ENCODE data around the gene HSD11B1.
"Not testable (repeated sequence)": the region's sequence is repeated elsewhere in the genome, so short reads cannot be mapped to it uniquely, and the experiment has no call there.

The HSD11B1 gene

GRCh38 chr1:209691237-209691636, 13.4 kb upstream of the HSD11B1 start:
- no peak for DNase-seq (ENCODE audit: low read depth in 3 of 3)

GRCh38 chr1:209692296-209692695, 12.3 kb upstream of the HSD11B1 start:
- DNase-seq (ENCODE audit: low read depth in 3 of 3): no peak

- DNase-seq (ENCODE audit: low read depth in 3 of 3): peak; percentile 26 to 53 (median 48)
These were observed 11.7 kb upstream of the HSD11B1 start for GRCh38 chr1:209692745-209693504.

GRCh38 chr1:209696673-209697072, 8.0 kb upstream of the HSD11B1 start:
- no peak for DNase-seq (ENCODE audit: low read depth in 3 of 3)

GRCh38 chr1:209697126-209697525, 7.5 kb upstream of the HSD11B1 start:
- DNase-seq (ENCODE audit: low read depth in 3 of 3): no peak

- not testable (repeated sequence) for DNase-seq (ENCODE audit: low read depth in 3 of 3)
These were observed 4.0 kb upstream of the HSD11B1 start for GRCh38 chr1:209700686-209701085.

- DNase-seq (ENCODE audit: low read depth in 3 of 3): no peak
These were observed 1.8 kb upstream of the HSD11B1 start for GRCh38 chr1:209702832-209703231.

- DNase-seq (ENCODE audit: low read depth in 3 of 3): no peak
These were observed 677 bp upstream of the HSD11B1 start for GRCh38 chr1:209703834-209704504.

- DNase-seq (ENCODE audit: low read depth in 3 of 3): no peak
These were observed 470 bp downstream of the HSD11B1 start for GRCh38 chr1:209705033-209705598.

- DNase-seq (ENCODE audit: low read depth in 3 of 3): no peak
These were observed 2.0 kb downstream of the HSD11B1 start for GRCh38 chr1:209706622-209707021.

GRCh38 chr1:209707308-209707707, 2.7 kb downstream of the HSD11B1 start:
- no peak for DNase-seq (ENCODE audit: low read depth in 3 of 3)

GRCh38 chr1:209708297-209708696, 3.7 kb downstream of the HSD11B1 start:
- no peak for DNase-seq (ENCODE audit: low read depth in 3 of 3)

GRCh38 chr1:209710093-209710492, 5.4 kb downstream of the HSD11B1 start:
- no peak for DNase-seq (ENCODE audit: low read depth in 3 of 3)

GRCh38 chr1:209710847-209711246, 6.2 kb downstream of the HSD11B1 start:
- DNase-seq (ENCODE audit: low read depth in 3 of 3): no peak

GRCh38 chr1:209714338-209714737, 9.7 kb downstream of the HSD11B1 start:
- no peak for DNase-seq (ENCODE audit: low read depth in 3 of 3)

GRCh38 chr1:209715314-209715713, 10.7 kb downstream of the HSD11B1 start:
- DNase-seq (ENCODE audit: low read depth in 3 of 3): no peak

- no peak for DNase-seq (ENCODE audit: low read depth in 3 of 3)
These were observed 13.2 kb downstream of the HSD11B1 start for GRCh38 chr1:209717818-209718217.

GRCh38 chr1:209720326-209720725, 15.7 kb downstream of the HSD11B1 start:
- no peak for DNase-seq (ENCODE audit: low read depth in 3 of 3)

- no peak for DNase-seq (ENCODE audit: low read depth in 3 of 3)
These were observed 16.2 kb downstream of the HSD11B1 start for GRCh38 chr1:209720826-209721225.

- DNase-seq (ENCODE audit: low read depth in 3 of 3): no peak
These were observed 16.7 kb downstream of the HSD11B1 start for GRCh38 chr1:209721323-209721722.

GRCh38 chr1:209723265-209723664, 18.6 kb downstream of the HSD11B1 start:
- DNase-seq (ENCODE audit: low read depth in 3 of 3): no peak

GRCh38 chr1:209723756-209724693, 19.4 kb downstream of the HSD11B1 start:
- peak in 1 of 3 experiments; percentile 16 for DNase-seq (ENCODE audit: low read depth in 3 of 3)

All from stimulated activated CD4-positive, alpha-beta T cell treated with anti-CD3 and anti-CD28 coated beads, TNF-alpha, amount 100 ng/mL, for 4 hours (primary cell).